ENCODE measurements around the gene UGT1A4. TPM values are rescaled to one million over a fixed set of nuclear protein-coding genes. Genes with fewer than 3 reads are reported as not detected.
"Not testable (repeated sequence)": the region's sequence is repeated elsewhere in the genome, so short reads cannot be mapped to it uniquely, and the experiment has no call there.

Gene UGT1A4
- total RNA-seq, 3 donors from 2014 or later (not counting 1 experiment from before 2014, with no cell fraction given): not detected

- H3K27me3 Mint-ChIP-seq (ENCODE audit: low read depth in 2 of 2): peaks cover 24 to 46% of the 10 kb centered on the region in 2 donors
- intact Hi-C loops (cut with micrococcal nuclease): no loop called here
- Histone ChIP-seq H3K36me3 (ENCODE audit: control insufficient read depth, insufficient read depth, low read length) (no peaks in the 10 kb centered on the region), H3K27me3 (ENCODE audit: control insufficient read depth, insufficient read depth, low read length) (no peaks in the 10 kb centered on the region), H3K9me3 (ENCODE audit: control insufficient read depth, insufficient read depth, low read length) (no peaks in the 10 kb centered on the region), H3K27ac (ENCODE audit: low read length) (no peak overlapping the region), H3K4me1 (ENCODE audit: control insufficient read depth, insufficient read depth, low read length) (no peaks in the 10 kb centered on the region), H3K4me3 (ENCODE audit: low read length) (no peak overlapping the region)
- no peak for TF ChIP-seq CTCF (IDR thresholded peaks at IDR 0.05)
- no peak overlapping the region for H3K27ac Mint-ChIP-seq
- no peak for ATAC-seq
- no peaks in the 10 kb centered on the region for H3K4me1 Mint-ChIP-seq
- no peaks in the 10 kb centered on the region for H3K36me3 Mint-ChIP-seq
- WGBS (ENCODE audit: insufficient coverage): 94% methylated on average over 43 of the region's 46 CpGs
- H3K4me3 Mint-ChIP-seq: no peak overlapping the region
- H3K9me3 Mint-ChIP-seq: no peaks in the 10 kb centered on the region
- no peak for DNase-seq
Measured at GRCh38 chr2:233743464-233744259, 25.1 kb downstream of the UGT1A4 start.

- no peak overlapping the region for H3K4me3 ChIP-seq (ENCODE audit: low read length)
- no peak overlapping the region for H3K27ac Mint-ChIP-seq
- H3K9me3 Mint-ChIP-seq: no peaks in the 10 kb centered on the region
- H3K36me3 Mint-ChIP-seq: peaks cover 7% of the 10 kb centered on the region
- H3K4me1 ChIP-seq (ENCODE audit: control insufficient read depth, insufficient read depth, low read length): no peaks in the 10 kb centered on the region
- H3K27ac ChIP-seq (ENCODE audit: low read length): no peak overlapping the region
- no peak overlapping the region for H3K4me3 Mint-ChIP-seq
- 82% methylated on average over 4 of the region's 5 CpGs for WGBS (ENCODE audit: insufficient coverage)
- H3K4me1 Mint-ChIP-seq: no peaks in the 10 kb centered on the region
- no peak for DNase-seq
- peaks cover 27 to 48% of the 10 kb centered on the region in 2 donors for H3K27me3 Mint-ChIP-seq (ENCODE audit: low read depth in 2 of 2)
- ATAC-seq: no peak
- no peaks in the 10 kb centered on the region for H3K27me3 ChIP-seq (ENCODE audit: control insufficient read depth, insufficient read depth, low read length)
- intact Hi-C loops (cut with micrococcal nuclease): no loop called here
- TF ChIP-seq CTCF (IDR thresholded peaks at IDR 0.05): no peak
- no peaks in the 10 kb centered on the region for H3K36me3 ChIP-seq (ENCODE audit: control insufficient read depth, insufficient read depth, low read length)
- H3K9me3 ChIP-seq (ENCODE audit: control insufficient read depth, insufficient read depth, low read length): no peaks in the 10 kb centered on the region
Measured at GRCh38 chr2:233745073-233745755, 26.7 kb downstream of the UGT1A4 start.

GRCh38 chr2:233745838-233746237, 27.3 kb downstream of the UGT1A4 start:
- intact Hi-C loops (cut with micrococcal nuclease); H3K4me1 Mint-ChIP-seq: not testable (repeated sequence)
- peaks cover 25 to 43% of the 10 kb centered on the region in 2 donors for H3K27me3 Mint-ChIP-seq (ENCODE audit: low read depth in 2 of 2)

GRCh38 chr2:233746475-233747282, 28.1 kb downstream of the UGT1A4 start:
- peaks cover 27 to 41% of the 10 kb centered on the region in 2 donors for H3K27me3 Mint-ChIP-seq (ENCODE audit: low read depth in 2 of 2)
- peaks cover 4% of the 10 kb centered on the region for H3K27me3 ChIP-seq (ENCODE audit: control insufficient read depth, insufficient read depth, low read length)

More at GRCh38 chr2:233745838-233746237, 27.3 kb downstream of the UGT1A4 start:
- H3K9me3 ChIP-seq (ENCODE audit: control insufficient read depth, insufficient read depth, low read length); ATAC-seq; H3K27ac ChIP-seq (ENCODE audit: low read length); H3K4me3 Mint-ChIP-seq; H3K4me3 ChIP-seq (ENCODE audit: low read length); H3K27me3 ChIP-seq (ENCODE audit: control insufficient read depth, insufficient read depth, low read length); H3K4me1 ChIP-seq (ENCODE audit: control insufficient read depth, insufficient read depth, low read length); H3K27ac Mint-ChIP-seq; H3K36me3 Mint-ChIP-seq; DNase-seq; H3K9me3 Mint-ChIP-seq; H3K36me3 ChIP-seq (ENCODE audit: control insufficient read depth, insufficient read depth, low read length): not testable (repeated sequence)
- 68% methylated on average over 2 of the region's 2 CpGs for WGBS (ENCODE audit: insufficient coverage)

More at GRCh38 chr2:233746475-233747282, 28.1 kb downstream of the UGT1A4 start:
- intact Hi-C loops (cut with micrococcal nuclease): no loop called here
- Histone ChIP-seq H3K4me1 (ENCODE audit: control insufficient read depth, insufficient read depth, low read length) (no peaks in the 10 kb centered on the region), H3K9me3 (ENCODE audit: control insufficient read depth, insufficient read depth, low read length) (peaks cover 10% of the 10 kb centered on the region), H3K4me3 (ENCODE audit: low read length) (no peak overlapping the region), H3K36me3 (ENCODE audit: control insufficient read depth, insufficient read depth, low read length) (no peaks in the 10 kb centered on the region), H3K27ac (ENCODE audit: low read length) (no peak overlapping the region)
- ATAC-seq (no peak), DNase-seq (no peak)
- no peak for TF ChIP-seq CTCF (IDR thresholded peaks at IDR 0.05)
- Mint-ChIP-seq H3K4me1 (no peaks in the 10 kb centered on the region), H3K4me3 (no peak overlapping the region), H3K27ac (no peak overlapping the region), H3K36me3 (peaks cover 9% of the 10 kb centered on the region), H3K9me3 (no peaks in the 10 kb centered on the region)
- WGBS (ENCODE audit: insufficient coverage): 85% methylated on average over 10 of the region's 10 CpGs

All from natural killer cell (primary cell).